HG02938 (cell line): Measurements from ENCODE around the gene DCDC1.
A peak's percentile ranks its signal among the peaks of the same experiment; 100 is the strongest.
"Not testable (repeated sequence)": the region's sequence is repeated elsewhere in the genome, so short reads cannot be mapped to it uniquely, and the experiment has no call there.

Experiments
- ATAC-seq: cut with Tn5 transposase; IDR thresholded peaks from one replicate; pipeline ENCODE4 v1.9.1; 2021; ENCODE audit warnings: mild to moderate bottlenecking, moderate library complexity; ENCODE audit not compliant: unreplicated experiment

The DCDC1 gene

DNA sequence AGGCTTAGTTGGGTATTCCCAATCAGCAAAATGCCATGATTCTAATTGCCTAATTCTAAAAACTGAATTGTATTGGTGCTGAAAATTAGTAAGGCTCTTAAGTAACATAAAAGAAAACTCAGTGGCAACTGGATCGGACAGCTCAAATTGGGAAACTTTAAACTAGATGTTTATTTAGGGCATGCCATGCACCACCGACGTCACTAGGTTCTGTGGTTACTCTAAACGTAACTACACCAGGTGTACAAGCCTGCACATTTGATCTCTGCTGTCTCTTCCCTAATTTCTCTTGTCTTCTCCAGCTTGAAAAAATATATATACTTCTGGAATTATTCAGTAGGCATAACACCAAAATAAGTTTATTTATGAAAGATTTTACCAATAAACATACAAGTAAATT is 378.2 kb downstream of the DCDC1 start:
- ATAC-seq: no peak

DNA sequence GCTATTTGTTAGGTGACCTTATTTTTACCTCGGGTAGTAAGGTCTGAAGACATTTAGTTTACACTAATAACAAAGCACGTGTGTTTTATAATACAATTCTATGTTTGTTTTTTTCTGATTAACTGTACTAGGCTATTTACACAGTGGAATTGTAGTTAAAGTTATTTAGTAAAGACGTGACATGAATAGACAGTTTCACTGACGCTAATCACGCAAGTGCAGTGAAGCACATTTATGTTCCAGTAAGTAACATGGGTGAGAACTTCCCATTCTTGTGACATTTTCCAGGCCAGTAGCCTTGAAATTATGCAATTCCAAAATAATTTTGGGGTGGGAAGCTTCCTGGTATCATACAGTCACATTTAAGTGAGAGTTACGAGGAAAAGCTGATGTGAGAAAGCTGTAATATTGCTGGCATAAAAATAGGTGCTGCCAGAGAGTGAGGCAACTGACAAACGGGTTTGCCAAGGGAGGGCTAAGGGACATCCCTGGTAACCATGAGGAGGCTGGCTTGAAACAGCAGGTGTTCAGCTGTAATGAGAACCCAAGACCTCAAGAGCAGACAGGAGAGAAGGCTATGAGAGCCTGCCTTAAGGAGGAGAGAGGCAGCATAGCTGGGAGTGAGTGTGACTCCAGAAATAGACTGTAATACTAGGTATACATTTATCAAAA is 378.8 kb downstream of the DCDC1 start:
- no peak for ATAC-seq

DNA sequence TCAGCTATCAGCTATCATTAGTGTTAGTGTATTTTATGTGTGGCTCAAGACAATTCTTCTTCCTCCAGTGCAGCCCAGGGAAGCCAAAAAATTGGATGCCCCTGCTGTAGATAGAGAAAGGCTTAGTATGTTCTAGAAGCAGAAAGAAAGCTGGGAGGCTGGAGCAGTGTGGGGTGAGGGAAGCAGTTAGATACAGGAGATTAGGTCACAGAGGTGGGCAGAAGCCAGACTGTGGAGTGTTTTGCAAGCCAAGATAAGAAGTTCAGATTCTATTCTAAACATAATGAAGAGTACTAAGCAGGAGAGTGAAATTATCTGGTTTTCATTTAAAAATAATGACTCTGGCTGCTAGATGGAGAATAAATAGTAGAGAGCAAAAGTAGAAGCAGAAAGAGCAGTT is 381.7 kb downstream of the DCDC1 start:
- no peak for ATAC-seq

DNA sequence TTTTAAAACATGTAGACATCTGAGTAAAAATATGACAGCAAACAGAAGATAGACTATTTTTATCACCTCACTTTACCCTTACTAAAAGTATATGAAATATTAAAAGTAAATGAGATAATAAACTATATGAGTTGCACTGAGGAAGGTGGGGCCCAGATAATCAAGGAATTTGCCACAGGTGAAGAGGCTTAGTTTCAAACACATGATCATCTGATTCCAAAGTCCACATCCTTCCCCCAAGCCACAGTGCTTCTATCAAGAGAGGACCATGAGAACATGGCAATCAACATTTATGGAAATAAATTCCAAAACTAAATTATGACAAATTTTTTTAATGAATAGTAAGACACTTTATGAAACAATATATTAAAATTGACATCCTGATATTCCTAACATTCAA is 384.0 kb downstream of the DCDC1 start:
- no peak for ATAC-seq

DNA sequence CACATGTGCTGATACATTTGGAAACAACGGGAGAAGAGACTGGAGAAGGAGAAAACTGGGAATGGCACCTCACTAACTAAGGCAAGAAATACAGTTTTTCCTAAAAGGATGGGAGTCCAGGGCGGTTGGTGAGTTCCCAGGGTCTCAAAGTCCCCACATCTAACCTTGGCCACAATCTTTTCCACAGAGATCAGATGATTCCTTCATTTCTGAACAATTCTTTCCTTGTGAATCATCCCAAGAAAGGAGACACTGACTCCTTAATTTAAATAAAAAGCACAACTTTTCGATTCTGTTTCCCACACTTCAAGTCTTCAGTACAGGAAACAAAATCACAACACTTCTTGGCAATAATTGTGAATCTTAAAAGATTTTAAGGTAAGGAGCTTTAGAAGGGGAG is 384.7 kb downstream of the DCDC1 start:
- ATAC-seq: no peak

- ATAC-seq: no peak
Measured at GRCh38 chr11:30984442-30984816, 385.1 kb downstream of the DCDC1 start.

- no peak for ATAC-seq
Measured at GRCh38 chr11:30983776-30984441, 385.6 kb downstream of the DCDC1 start.

DNA sequence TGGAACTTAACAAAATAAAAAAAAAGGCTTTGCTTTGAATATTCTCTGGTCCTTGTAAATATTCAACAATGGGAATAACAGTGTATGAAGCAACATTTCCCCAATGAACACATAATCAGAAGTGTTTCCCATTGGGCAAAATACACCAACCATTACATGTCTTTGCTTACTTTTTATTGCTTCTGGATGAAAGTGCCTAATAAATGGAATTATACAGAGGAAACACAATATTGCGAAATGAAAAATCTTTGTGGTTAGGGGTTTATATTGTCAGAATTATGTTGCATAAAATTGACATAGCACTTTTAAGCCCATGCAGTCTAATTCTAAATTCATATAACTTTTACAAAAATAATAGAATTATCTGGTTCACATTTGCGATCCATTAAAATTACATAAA is 386.4 kb downstream of the DCDC1 start:
- no peak for ATAC-seq

- ATAC-seq: no peak
Measured at GRCh38 chr11:30967579-30967978, 402.0 kb downstream of the DCDC1 start.

DNA sequence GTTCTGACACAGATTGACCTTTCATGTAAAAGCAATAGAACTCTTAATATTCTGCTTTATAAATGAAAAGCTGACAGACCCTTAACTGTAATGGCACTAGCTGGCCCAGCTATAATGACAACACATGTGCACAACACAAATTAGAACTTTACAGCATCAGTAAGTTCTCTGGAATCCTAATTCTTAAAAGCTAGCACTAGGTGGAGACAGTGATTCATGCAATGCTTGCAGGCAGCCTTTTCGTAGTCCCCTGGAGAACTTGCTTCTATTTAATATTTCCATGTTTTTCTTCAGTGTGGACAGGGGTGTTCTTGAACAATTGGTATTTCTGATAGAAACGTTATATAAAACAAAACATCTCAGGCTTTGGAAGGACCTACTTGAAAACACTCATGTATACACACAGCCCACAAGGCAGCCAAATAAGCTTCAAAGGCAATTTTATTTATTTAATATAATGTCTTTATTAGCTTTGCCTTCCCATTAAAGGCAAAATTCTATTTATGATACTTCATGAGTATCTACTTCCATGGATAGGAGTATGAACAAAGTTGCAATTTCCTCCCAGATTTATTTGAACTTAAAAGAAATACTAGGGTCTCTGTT is 409.0 kb downstream of the DCDC1 start:
- ATAC-seq: no peak

- no peak for ATAC-seq
Measured at GRCh38 chr11:30956751-30957150, 412.8 kb downstream of the DCDC1 start.

DNA sequence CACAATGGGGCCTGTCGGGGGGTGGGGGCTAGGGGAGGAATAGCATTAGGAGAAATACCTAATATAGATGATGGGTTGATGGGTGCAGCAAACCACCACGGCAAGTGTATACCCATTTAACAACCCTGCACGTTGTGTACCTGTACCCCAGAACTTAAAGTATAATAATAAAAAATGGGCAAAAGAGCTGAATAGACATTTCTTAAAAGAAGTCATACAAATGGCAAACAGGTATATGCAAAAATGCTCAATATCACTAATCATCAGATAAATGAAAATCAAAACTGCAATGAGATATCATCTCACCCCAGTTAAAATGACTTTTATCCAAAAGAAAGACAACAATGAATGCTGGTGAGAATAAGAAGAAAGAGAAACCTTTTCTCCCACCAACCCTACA is 419.7 kb downstream of the DCDC1 start:
- no peak for ATAC-seq

- not testable (repeated sequence) for ATAC-seq
Measured at GRCh38 chr11:30947715-30948114, 421.8 kb downstream of the DCDC1 start.

- no peak for ATAC-seq
Measured at GRCh38 chr11:30938810-30939209, 430.7 kb downstream of the DCDC1 start.

- no peak for ATAC-seq
Measured at GRCh38 chr11:30938171-30938570, 431.4 kb downstream of the DCDC1 start.

DNA sequence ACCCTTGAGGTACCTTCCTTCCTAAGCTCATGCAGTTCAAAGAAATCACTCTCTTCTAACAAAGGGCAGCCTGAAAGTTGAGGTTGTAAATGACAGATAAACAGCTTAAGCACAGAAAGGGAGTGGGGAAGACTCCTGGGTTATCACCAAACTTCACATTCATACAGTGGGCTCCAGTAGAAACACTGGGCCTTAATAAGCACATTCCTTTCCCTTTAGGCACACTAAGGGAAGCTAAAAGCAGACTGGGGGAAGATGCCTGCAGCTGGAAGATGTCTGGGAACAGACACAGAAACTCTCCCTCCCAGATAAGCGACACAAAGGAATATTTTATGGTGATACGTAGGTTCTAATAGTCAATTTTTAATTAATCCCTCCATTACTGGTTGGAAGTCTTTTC is 433.0 kb downstream of the DCDC1 start:
- ATAC-seq: no peak

- ATAC-seq: no peak
Measured at GRCh38 chr11:30935861-30936260, 433.7 kb downstream of the DCDC1 start.

DNA sequence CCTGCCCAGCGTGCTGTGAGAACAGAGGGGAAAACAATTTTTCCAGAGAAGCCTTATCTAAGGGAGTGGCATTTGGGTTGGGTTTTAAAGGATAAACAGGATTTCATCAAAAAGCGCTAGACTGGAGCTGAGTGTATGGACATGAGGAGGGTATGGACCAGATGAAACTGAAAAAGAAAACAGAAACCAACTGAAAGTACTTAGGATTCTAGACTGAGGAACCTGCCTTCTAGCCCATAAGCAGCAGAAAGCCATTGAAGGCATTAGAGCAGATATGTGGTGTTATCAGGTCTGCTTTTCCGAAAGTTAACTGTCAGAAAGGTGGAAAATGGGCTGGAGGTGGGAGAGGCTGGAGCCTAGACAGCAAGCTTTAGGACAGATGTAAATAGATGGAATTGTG is 443.4 kb downstream of the DCDC1 start:
- no peak for ATAC-seq

GRCh38 chr11:30921811-30922210 is 447.7 kb downstream of the DCDC1 start:
- ATAC-seq: no peak

DNA sequence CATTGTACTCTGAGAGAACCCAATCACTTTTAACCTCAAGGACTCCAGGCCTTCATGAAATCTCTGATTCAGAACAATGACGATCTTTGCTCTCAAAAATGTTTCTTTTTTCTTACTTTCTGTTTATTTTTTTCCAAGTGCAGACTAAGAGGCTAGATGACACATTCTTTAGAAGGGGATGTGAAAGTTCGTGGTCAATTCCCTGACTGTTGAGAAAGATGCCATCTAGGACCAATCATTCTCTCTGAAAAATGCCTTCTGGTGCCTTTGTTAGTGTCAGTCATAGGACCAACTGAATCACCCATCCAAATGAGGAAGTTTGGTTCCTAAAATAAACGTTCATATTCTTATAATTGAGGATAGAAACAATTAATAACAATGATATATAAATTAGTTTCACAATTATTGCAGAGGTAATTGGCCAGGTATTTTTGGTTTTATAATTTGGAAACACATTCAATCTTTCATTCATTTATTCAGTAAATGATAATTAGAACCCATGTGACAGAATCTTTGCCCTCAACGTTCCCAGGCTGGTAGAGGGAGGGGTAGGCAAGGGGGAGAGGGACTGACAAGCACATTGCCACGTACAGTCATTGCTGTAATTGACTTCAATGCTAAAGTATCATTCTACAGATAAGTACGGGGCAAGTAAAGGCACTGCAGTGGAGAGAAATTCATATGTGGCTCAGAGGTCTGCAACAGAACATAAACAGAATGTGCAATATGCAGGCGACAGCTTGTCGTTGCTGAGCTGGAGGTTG is 450.0 kb downstream of the DCDC1 start:
- ATAC-seq: peak; percentile 51

DNA sequence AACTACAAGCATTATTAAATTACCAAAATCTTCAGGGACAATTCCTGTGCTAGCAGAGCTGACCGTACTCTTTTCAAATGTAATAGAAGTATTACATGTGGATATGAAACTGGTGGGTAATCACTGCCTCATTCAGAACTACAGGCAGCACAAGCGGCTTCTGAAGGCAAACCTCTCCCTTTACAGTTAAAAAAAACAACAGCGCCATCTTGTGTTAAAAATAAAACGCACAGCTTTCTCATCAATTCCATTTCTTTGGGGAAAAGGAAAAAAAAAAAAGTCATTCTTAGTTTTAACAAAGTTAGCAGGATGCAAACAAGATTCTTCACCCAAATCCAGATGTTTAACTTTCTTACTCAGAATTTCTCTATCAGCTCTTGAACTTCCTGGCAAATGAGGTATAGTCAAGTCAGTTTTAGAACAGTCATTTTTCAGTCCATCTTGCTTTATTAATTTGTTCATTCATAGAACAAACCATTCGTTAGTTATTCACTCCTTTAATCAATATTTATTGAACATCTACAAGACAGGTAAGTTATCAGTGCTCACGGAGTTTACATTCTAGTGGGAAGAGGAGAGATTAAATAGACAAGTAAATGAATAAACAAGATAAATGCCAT is 451.6 kb downstream of the DCDC1 start:
- ATAC-seq: peak; percentile 68
